Measurements from ENCODE around the gene WDR82.

Gene WDR82, protein sequence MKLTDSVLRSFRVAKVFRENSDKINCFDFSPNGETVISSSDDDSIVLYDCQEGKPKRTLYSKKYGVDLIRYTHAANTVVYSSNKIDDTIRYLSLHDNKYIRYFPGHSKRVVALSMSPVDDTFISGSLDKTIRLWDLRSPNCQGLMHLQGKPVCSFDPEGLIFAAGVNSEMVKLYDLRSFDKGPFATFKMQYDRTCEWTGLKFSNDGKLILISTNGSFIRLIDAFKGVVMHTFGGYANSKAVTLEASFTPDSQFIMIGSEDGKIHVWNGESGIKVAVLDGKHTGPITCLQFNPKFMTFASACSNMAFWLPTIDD

DNA sequence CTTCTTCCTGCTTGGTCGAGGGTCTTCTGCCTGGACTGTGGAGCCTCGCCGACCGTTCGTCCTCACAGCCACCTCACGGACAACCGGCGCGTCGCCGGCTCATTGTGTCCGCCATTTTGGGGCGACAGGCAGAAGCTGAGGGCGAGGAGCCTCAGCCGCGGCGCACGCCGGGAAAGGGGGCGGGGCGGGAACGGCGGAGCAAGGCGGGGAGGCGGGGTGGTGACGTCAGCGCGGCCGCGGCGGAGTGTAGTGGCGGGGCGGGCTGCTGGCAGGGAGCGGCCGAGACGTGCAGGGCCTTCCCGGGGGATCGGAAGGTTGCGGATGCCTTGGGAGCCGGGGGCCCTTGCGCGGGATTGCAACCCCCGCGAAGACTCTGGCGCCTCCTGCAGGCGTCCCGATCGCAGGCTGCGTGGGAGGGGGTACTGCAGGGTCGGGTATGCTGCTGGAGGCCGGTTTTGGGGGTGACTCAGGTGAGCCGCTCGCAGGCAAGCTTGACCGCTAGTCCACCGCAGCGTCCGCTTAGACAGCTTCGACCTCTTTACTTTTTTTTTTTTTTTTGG lies at the start of gene WDR82:
Gene WDR82 (minus strand): TSS at position 140 of the 560 bp plus-strand sequence. CDS start 288 bp downstream, outside the sequence.
- DNase-seq (ENCODE audit: low spot score in 2 of 2), result peak; percentile 93 to 99
- H3K27me3 ChIP-seq (ENCODE audit: low read depth), result no peaks in the 10 kb centered on the region
- H3K4me3 ChIP-seq, result peak within 1 kb of the TSS; percentile 78
- H3K36me3 ChIP-seq (replicated peaks), result peaks cover 39% of the 10 kb centered on the region
- H3K9me3 ChIP-seq, result no peaks in the 10 kb centered on the region
- in situ Hi-C loops (cut with MboI; ENCODE audit: low sequenced_read_pairs), result no loop called here
- H3K4me1 ChIP-seq, result peaks cover 26% of the 10 kb centered on the region

DNA sequence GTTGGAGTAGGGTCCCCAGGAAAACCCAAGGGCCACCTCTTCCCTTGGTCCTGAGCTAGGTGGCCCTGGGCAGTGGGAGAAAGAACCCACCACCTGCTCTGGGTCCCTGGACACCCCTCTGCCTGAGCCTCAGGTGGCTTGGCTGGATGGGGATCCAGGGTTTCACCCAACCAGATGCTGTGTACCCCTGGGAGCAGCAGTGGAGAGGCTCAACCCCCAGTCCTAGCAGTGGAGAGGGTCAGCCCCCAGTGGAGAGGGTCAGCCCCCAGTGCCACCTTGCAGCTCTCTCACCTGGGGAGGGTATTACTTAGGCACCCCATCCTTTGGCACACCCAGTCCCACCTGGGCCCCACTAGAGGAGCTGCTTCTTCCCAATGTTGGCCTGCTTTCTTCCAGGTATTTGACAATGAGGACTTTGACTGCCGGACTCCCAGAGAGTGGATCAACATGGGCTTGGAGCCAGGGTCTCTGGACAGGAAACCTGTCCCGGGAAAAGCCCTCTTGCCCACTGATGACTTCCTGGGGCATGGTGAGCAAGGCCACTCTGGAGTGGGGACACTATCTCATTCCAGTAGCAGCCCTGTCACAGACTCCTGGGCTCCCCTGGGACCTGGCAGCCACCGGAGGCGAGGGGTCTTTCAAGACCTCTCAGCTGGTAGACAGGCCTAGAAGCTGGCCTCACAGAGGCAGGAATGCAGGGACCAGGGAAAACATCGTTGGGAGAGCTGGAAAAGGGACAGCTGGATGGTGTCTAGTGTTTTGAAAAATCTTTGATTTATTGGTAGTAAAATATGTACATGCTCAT lies 49.2 kb upstream of the WDR82 start:
- H3K27me3 ChIP-seq (ENCODE audit: low read depth), result no peaks in the 10 kb centered on the region
- in situ Hi-C loops (cut with MboI; ENCODE audit: low sequenced_read_pairs), result no loop called here
- no peak overlapping the region for H3K4me3 ChIP-seq
- H3K36me3 ChIP-seq (replicated peaks), result no peaks in the 10 kb centered on the region
- H3K4me1 ChIP-seq, result no peaks in the 10 kb centered on the region
- no peaks in the 10 kb centered on the region for H3K9me3 ChIP-seq
- DNase-seq (ENCODE audit: low spot score in 2 of 2), result no peak

DNA sequence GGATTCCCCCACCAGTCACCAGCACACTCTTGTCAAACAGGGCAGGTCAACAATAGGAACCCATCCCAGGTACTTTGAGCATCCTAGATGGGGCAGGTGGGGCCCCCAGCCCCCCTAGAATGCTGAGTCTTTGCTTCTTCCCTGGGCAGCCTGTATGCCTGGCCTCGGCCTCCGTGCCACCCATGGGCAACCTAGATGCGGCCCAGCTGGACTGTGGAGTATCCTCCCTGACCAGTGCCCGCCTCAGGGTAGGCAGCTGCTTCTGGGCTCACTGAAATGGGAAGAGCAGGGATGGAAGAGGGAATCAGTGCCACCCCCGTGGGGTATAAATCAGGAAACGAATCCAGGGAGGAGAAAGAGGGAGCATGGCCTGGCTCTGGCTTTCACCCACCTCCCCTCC lies 48.5 kb upstream of the WDR82 start:
- Histone ChIP-seq H3K4me3 (no peak overlapping the region), H3K9me3 (no peaks in the 10 kb centered on the region), H3K4me1 (no peaks in the 10 kb centered on the region), H3K36me3 (replicated peaks) (no peaks in the 10 kb centered on the region), H3K27me3 (ENCODE audit: low read depth) (no peaks in the 10 kb centered on the region)
- no peak for DNase-seq (ENCODE audit: low spot score in 2 of 2)
- in situ Hi-C loops (cut with MboI; ENCODE audit: low sequenced_read_pairs), result no loop called here

DNA sequence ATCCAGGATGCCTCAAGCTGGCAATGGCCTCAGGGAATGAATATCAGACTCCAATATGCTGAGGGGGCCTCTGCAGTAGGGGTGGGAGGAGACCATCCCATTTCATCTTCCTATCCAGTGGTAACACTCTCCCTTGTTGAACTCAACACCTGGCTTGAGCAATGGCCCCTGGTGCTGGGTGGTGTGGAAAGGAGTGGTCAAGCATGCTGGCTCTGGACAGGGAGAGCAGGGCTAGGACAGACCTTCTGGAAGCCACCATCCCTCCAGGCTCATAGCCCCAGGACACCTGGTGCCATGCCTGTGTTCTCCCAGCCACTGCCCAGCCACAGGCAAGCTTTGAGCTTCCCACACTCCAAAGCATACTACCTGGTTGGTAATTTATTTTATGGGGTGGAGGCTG lies 47.2 kb upstream of the WDR82 start:
- no peak overlapping the region for H3K4me3 ChIP-seq
- H3K27me3 ChIP-seq (ENCODE audit: low read depth), result no peaks in the 10 kb centered on the region
- no peaks in the 10 kb centered on the region for H3K4me1 ChIP-seq
- no peaks in the 10 kb centered on the region for H3K9me3 ChIP-seq
- no peaks in the 10 kb centered on the region for H3K36me3 ChIP-seq (replicated peaks)
- in situ Hi-C loops (cut with MboI; ENCODE audit: low sequenced_read_pairs), result no loop called here
- no peak for DNase-seq (ENCODE audit: low spot score in 2 of 2)

DNA sequence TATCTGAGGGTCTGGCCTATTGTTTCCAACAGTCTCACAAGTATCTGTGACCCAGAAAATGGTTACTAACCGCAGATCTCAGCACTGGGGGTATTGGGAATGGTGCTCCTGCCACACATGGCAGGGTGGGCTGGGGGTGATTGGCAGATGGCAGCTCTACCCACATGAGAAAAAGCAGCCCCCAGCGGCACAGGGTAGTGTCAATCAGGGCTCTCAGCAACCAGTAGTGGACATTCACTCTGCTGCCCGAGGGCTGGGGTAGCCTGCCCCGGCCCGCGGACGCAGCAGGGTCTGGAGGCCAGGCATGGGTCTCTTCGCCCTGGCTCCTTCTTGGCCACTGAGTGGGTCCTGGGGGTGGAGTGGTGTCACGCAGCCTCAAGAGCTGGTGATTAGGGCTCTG lies 46.2 kb upstream of the WDR82 start:
- Histone ChIP-seq H3K27me3 (ENCODE audit: low read depth) (no peaks in the 10 kb centered on the region), H3K9me3 (no peaks in the 10 kb centered on the region), H3K4me1 (no peaks in the 10 kb centered on the region), H3K36me3 (replicated peaks) (no peaks in the 10 kb centered on the region), H3K4me3 (no peak overlapping the region)
- in situ Hi-C loops (cut with MboI; ENCODE audit: low sequenced_read_pairs), result no loop called here
- no peak for DNase-seq (ENCODE audit: low spot score in 2 of 2)

DNA sequence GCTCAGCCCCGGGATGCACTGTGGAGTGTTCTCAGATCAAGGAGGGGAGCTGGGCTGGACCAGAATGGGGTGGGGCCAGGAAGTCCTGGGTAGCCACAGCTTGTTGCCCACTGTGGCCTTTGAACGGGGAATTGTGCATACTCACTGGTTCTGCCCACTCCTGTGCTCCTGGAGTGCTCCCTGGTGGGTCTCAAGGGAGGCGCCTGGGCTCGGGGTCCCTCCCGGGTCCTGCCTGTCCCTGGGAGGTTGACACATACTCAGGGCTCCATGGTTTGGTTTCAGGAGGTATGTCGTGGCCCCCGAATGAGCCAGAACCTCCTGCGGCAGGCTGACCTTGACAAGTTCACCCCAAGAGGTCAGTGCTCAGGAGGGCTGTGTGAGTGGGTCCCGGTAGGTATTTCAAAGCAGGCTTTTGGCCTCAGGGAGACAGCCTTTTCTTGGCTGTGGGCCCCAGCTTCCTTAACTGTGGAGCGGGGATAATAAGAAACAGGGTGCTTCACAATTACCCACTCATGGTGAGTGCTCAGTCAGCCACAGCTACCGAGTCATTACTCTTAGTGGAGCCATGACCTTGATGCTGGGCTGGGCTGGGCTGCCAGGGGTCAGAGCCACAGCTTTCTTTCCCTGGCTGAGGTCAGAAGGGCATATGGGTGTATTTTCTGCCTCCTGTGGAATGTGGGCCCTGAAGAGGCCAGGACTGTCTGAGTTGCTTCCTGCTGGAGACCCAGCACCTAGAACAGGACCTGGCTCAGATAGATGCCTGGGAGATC lies 45.3 kb upstream of the WDR82 start:
- H3K27me3 ChIP-seq (ENCODE audit: low read depth), result no peaks in the 10 kb centered on the region; the same call in 1 of the 2 replicates
- H3K36me3 ChIP-seq (replicated peaks), result no peaks in the 10 kb centered on the region
- no peaks in the 10 kb centered on the region for H3K9me3 ChIP-seq
- H3K4me1 ChIP-seq, result no peaks in the 10 kb centered on the region
- DNase-seq (ENCODE audit: low spot score in 2 of 2), result no peak
- no peak overlapping the region for H3K4me3 ChIP-seq
- in situ Hi-C loops (cut with MboI; ENCODE audit: low sequenced_read_pairs), result no loop called here

DNA sequence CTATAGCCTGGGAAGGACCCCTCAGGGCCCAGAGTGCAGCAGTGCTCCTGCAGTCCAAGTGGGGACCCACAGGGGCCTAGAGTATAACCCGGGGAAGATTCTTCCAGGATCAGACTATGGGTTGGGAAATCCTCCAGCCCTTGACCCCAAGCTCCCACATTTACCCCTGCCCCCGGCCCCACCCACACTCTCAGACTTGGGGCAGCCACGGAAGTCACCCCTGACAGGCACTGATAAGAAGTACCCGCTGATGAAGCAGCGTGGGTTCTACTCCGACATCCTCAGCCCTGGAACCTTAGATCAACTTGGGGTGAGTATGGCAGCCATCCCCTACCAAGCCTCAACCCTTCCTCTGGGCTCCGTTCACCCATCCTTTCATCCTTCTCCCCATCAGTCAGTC lies 44.0 kb upstream of the WDR82 start:
- H3K27me3 ChIP-seq (ENCODE audit: low read depth), result no peaks in the 10 kb centered on the region; the same call in 1 of the 2 replicates
- H3K9me3 ChIP-seq, result no peaks in the 10 kb centered on the region
- no peaks in the 10 kb centered on the region for H3K4me1 ChIP-seq
- in situ Hi-C loops (cut with MboI; ENCODE audit: low sequenced_read_pairs), result no loop called here
- DNase-seq (ENCODE audit: low spot score in 2 of 2), result no peak
- H3K4me3 ChIP-seq, result no peak overlapping the region
- H3K36me3 ChIP-seq (replicated peaks), result no peaks in the 10 kb centered on the region

DNA sequence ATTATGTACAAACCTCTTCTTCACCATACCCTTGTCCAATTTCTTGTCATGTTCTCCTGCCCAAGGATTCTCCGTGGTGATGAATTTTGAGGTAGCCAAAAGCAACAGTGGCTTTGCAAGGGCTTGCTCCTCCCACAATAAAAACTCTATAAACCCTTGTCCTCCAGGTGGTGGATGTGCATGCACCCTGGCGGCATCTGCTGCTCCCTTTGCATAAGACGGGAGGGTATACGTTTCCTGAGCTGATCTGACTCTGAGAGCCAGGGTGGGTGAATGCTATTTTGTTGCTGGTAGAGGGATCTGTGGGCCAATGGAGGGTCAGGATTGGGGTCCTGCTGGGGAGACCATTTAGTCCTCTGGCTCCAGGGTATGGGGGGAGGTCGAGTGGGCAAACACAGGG lies 43.0 kb upstream of the WDR82 start:
- no peak for DNase-seq (ENCODE audit: low spot score in 2 of 2)
- no peaks in the 10 kb centered on the region; the same call in 1 of the 2 replicates for H3K27me3 ChIP-seq (ENCODE audit: low read depth)
- no peaks in the 10 kb centered on the region for H3K36me3 ChIP-seq (replicated peaks)
- H3K4me3 ChIP-seq, result no peak overlapping the region
- in situ Hi-C loops (cut with MboI; ENCODE audit: low sequenced_read_pairs), result no loop called here
- H3K9me3 ChIP-seq, result no peaks in the 10 kb centered on the region
- H3K4me1 ChIP-seq, result no peaks in the 10 kb centered on the region

DNA sequence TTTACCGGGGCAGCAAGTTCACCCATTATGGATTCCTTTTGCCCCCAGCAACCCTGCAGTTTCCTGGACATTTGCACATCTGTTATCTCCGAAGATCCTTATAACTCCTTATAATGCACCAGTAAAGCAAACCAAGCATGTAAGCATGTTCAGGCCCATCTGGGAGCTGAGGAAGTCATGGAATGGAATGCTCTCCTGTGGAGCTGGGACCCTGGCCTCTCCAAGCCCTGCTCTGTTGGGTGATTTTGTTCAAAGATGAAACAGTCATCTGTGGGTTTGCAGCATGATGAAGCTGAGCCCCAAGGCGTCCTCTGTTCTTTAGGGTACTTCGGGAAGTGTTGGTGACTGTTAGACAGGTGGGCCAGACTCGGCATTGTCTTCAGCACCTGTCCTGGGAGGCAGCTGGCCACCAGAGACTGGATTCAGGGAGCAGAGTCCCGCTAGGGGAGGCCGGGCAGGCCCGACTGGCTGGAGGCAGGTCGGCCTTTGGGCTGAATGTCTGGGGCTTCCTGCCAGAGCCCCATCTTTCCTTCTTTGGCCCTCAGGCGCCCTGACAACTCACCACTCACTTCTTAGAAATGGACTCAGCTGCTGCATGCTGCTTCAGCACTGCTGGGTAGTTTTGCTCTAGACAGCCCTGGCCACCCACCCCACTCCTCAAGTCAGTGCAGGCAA lies 41.6 kb upstream of the WDR82 start:
- DNase-seq (ENCODE audit: low spot score in 2 of 2), result no peak
- no peak overlapping the region for H3K4me3 ChIP-seq
- H3K9me3 ChIP-seq, result no peaks in the 10 kb centered on the region
- H3K36me3 ChIP-seq (replicated peaks), result no peaks in the 10 kb centered on the region
- no peaks in the 10 kb centered on the region; the same call in 1 of the 2 replicates for H3K27me3 ChIP-seq (ENCODE audit: low read depth)
- in situ Hi-C loops (cut with MboI; ENCODE audit: low sequenced_read_pairs), result no loop called here
- H3K4me1 ChIP-seq, result no peaks in the 10 kb centered on the region

DNA sequence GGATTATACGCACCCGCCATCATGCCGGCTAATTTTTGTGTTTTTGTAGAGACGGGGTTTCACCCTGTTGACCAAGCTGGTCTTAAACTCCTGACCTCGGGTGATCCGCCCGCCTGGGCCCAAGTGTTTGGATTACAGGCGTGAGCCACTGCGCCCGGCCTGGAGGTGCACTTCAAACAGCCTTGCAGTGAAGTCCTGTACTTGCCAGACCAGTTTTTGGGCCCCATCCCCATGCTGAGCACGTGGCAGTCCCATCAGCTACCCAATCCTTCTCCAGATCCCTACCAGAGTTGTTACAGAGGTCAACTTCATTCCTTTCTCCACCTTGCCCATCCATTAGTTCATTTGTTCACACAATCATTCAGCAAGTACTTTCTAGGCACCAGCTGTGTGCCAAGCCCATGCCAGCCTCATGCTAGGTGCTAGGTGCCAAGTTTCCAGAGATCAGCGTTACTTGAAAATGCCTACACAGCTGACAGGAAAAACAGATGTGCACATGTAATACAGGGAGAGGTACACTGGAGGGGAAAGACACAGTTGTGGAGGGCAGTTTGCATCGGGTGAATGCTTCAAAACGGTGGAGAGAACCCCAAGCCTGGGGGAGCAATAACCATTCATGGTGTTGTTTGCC lies 39.9 kb upstream of the WDR82 start:
- DNase-seq (ENCODE audit: low spot score in 2 of 2), result no peak
- Histone ChIP-seq H3K4me3 (no peak overlapping the region), H3K9me3 (no peaks in the 10 kb centered on the region), H3K36me3 (replicated peaks) (no peaks in the 10 kb centered on the region), H3K27me3 (ENCODE audit: low read depth) (no peaks in the 10 kb centered on the region; the same call in 1 of the 2 replicates), H3K4me1 (no peaks in the 10 kb centered on the region)
- in situ Hi-C loops (cut with MboI; ENCODE audit: low sequenced_read_pairs), result no loop called here

DNA sequence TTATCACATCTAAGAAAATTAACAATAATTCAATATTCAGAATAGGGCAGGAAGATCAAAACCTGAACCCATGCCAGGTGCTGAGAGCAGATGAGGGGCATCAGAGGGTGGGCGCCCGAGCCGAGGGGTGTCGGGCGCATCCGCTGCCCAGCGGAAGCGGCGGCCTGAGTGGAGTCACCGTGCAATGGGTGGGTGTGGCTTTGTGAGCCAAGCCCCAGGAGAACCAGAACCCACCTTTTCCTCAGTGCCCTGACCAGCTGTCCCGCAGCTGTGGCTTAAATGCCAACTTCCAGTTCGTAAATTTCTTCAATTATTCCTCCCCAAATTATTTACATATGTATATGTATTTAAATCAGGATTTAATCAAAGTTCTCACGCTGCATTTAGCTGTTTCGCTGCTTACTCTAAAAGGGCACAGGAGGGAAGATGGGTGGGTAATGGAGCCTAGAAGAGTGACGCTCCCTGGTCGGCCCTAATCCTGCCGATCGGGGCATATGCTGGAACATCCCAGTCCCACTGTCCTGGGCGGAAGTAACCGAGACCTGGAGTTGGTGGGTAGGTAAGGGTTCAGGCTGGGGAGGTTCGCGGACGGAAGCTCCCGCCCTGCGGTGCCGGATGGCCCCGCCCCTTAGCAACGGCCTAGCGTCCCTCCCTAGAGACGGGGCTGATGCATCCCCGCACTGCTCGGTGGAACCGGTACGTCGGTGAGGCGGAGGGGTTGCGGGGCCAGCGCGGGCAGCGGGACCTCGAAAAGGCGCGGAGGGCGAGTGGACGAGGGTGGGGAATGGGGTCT lies 39.0 kb upstream of the WDR82 start:
- Histone ChIP-seq H3K9me3 (no peaks in the 10 kb centered on the region), H3K36me3 (replicated peaks) (no peaks in the 10 kb centered on the region), H3K4me1 (no peaks in the 10 kb centered on the region), H3K4me3 (no peak overlapping the region), H3K27me3 (ENCODE audit: low read depth) (no peaks in the 10 kb centered on the region; the same call in 1 of the 2 replicates)
- in situ Hi-C loops (cut with MboI; ENCODE audit: low sequenced_read_pairs), result no loop called here
- DNase-seq (ENCODE audit: low spot score in 2 of 2), result no peak

DNA sequence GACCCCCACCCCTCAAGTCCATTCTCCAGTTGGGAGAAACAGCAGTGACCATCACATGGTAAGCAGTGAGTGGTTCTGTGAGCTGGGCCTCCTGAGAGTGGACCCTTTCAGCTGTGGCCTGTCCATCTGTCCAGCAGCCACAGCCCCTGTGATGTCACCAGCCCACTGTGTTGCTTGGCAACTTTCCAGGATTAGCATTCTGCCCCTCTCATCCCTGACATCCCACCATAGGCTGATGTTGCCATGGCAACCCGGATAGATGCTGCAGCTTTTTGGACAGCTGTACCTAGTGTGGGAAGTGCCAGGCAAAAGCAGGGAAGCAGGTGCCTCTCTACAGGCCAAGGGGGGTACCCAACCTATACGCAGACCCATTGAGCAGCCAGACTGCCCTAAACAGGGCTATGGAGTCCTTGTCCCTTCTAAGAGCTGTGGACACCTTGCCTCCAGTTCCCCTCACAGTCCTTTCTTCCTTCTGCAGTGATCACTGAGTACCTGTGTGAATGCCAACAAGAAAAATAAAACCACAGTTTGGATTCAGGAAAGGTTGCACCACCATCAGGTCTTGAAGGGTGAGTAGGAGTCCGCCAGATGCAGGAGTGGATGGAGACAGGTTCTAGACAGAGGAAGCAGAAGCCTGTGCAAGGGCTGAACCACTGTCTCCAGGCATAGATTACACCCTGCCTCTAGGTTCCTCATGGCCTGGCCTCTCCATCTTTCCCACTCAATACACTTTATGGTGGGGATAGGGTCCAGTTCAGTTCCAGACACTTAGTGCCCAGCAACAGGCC lies 37.7 kb upstream of the WDR82 start, which contains the start of gene DNAH1:
Gene DNAH1 (plus strand): TSS at position 343 of the 788 bp plus-strand sequence. CDS start 6,124 bp downstream, outside the sequence.
- no peaks in the 10 kb centered on the region; the same call in 1 of the 2 replicates for H3K27me3 ChIP-seq (ENCODE audit: low read depth)
- DNase-seq (ENCODE audit: low spot score in 2 of 2), result peak in 1 of 2 experiments; percentile 27
- H3K36me3 ChIP-seq (replicated peaks), result no peaks in the 10 kb centered on the region
- H3K9me3 ChIP-seq, result no peaks in the 10 kb centered on the region
- H3K4me1 ChIP-seq, result no peaks in the 10 kb centered on the region
- no peak within 1 kb of the TSS for H3K4me3 ChIP-seq
- in situ Hi-C loops (cut with MboI; ENCODE audit: low sequenced_read_pairs), result no loop called here

Data from HAP-1 (cell line).